NT2/D1 (cell line): Measurements from ENCODE around the gene CPNE5.

Source experiments
- SUZ12 ChIP-seq: IDR thresholded peaks from 2 replicates; pipeline ENCODE4 v1.6.1; 2011; ENCODE audit not compliant: insufficient read length, insufficient read depth; ENCODE audit errors: extremely low read depth
- ZNF274 ChIP-seq: IDR thresholded peaks from 2 replicates; pipeline ENCODE4 v1.6.1; 2011; ENCODE audit warnings: mild to moderate bottlenecking, low read depth, low read length

DNA sequence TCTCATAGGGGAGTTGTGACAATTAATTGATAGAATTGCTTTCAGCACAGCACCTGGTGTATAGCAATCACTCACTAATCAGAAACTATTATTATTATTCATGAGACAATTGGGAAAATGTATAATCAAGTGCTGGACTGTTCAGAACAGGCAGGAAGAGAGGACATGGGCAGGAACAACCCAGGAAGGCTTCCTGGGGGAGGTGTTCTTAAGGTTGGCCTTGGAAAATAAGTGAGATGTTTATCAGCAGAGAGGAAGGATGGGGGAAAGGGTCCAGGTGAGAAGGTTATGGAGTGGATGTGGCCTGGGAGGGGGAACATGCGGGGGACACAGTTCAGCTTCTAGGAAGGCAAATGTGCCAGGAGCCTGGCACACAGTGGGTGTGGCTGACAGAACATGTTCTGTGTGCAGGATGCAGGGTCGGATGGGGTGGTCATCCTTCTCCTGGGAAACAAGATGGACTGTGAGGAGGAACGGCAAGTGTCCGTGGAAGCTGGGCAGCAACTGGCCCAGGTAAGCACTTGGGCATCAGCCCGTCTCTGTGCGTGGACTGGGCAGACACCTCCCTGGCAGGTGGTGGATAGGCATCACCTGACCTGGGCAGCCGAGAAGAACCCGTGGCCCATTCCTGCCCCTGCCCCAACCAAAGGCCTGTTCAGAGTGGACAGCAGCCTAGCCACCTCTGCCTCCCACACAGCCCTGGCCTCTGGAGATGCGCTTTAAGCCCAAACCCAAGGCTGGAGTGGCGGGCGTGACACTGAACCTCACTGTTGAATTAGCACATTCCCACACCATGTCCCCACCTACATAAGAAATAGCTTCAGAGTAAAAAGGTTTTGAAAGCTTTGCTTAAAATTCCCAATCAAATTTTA lies 110.7 kb downstream of the CPNE5 start:
- TF ChIP-seq ZNF274 (no peak), SUZ12 (no peak)
